ENCODE measurements around the gene MBNL2. TPM values are rescaled to one million over a fixed set of nuclear protein-coding genes. Genes with fewer than 3 reads are reported as not detected.

The MBNL2 gene
- total RNA-seq, 1 experiment from 2014 or later, result 0.17 TPM

GRCh38 chr13:97440598-97441170 is 218.6 kb downstream of the MBNL2 start:
- no peak overlapping the region for H3K27ac ChIP-seq (ENCODE audit: insufficient read length, low read depth, low read length)
- peaks cover 4% of the 10 kb centered on the region; the same call in 1 of the 2 replicates for H3K79me2 ChIP-seq (ENCODE audit: insufficient read depth, low read length)
- no peak overlapping the region for H3K27ac Mint-ChIP-seq
- no peak overlapping the region for H3K4ac ChIP-seq (ENCODE audit: low read depth, low read length)
- no peak overlapping the region for H4K8ac ChIP-seq (replicated peaks; ENCODE audit: insufficient read length, low read depth, low read length)
- no peaks in the 10 kb centered on the region for H3K23me2 ChIP-seq (ENCODE audit: insufficient read length, low read depth, low read length, poor library complexity, severe bottlenecking)
- H3K9ac ChIP-seq (ENCODE audit: extremely low read depth, insufficient read length, low read length), result no peak overlapping the region
- H3K4me1 ChIP-seq (ENCODE audit: insufficient read depth, low read length), result no peaks in the 10 kb centered on the region
- H3K56ac ChIP-seq (ENCODE audit: insufficient read length, low read depth, low read length), result no peak overlapping the region
- peaks cover 12% of the 10 kb centered on the region in 2 experiments for H3K4me1 Mint-ChIP-seq
- H3K27me3 Mint-ChIP-seq (ENCODE audit: low read depth), result no peaks in the 10 kb centered on the region
- H2BK5ac ChIP-seq (ENCODE audit: insufficient read length, low read length), result no peak overlapping the region
- no peaks in the 10 kb centered on the region for H3K79me1 ChIP-seq (ENCODE audit: insufficient read depth, low read depth, low read length, poor library complexity, severe bottlenecking)
- no peaks in the 10 kb centered on the region for H3K27me3 ChIP-seq (ENCODE audit: insufficient read depth, low read length)
- H2BK20ac ChIP-seq (ENCODE audit: low read depth, low read length, poor library complexity, severe bottlenecking), result no peak overlapping the region
- no peak for TF ChIP-seq CTCF (conservative IDR thresholded peaks at IDR 0.05)
- H3K9me3 Mint-ChIP-seq, result no peaks in the 10 kb centered on the region
- H3K4me2 ChIP-seq (ENCODE audit: insufficient read depth, insufficient read length, low read length), result no peak overlapping the region
- H3K36me3 Mint-ChIP-seq (ENCODE audit: insufficient read depth in 1 of 3, low read depth in 3 of 3), result peaks cover 3 to 13% (median 9%) of the 10 kb centered on the region in 3 experiments; a peak in 5 of 7 replicates
- H2AK5ac ChIP-seq (ENCODE audit: insufficient read length, low read length), result no peak overlapping the region
- H3K4me3 Mint-ChIP-seq, result no peak overlapping the region
- no peaks in the 10 kb centered on the region for H4K20me1 ChIP-seq (ENCODE audit: control insufficient read depth, insufficient read depth, insufficient read length)
- no peak overlapping the region for H3T11ph ChIP-seq (ENCODE audit: low read length)
- H3K23ac ChIP-seq (ENCODE audit: insufficient read length, low read depth, low read length), result no peak overlapping the region
- no peak overlapping the region for H4K91ac ChIP-seq (ENCODE audit: insufficient read length, low read depth, low read length)
- H4K5ac ChIP-seq (ENCODE audit: insufficient read length, low read depth, low read length), result no peak overlapping the region
- H3K14ac ChIP-seq (ENCODE audit: insufficient read depth, low read length), result no peak overlapping the region
- H2BK15ac ChIP-seq (ENCODE audit: low read depth, low read length), result no peak overlapping the region
- no peak overlapping the region for H3K18ac ChIP-seq (ENCODE audit: insufficient read length, low read depth, low read length)
- no peak overlapping the region for H2AFZ ChIP-seq (ENCODE audit: low read length)
- no CpG with 5 or more reads among the region's 2 CpGs for WGBS (ENCODE audit: extremely low coverage, insufficient read length, low lambda C conversion rate)
- H3K9me3 ChIP-seq (ENCODE audit: control insufficient read depth, low read depth, low read length), result no peaks in the 10 kb centered on the region
- H2BK120ac ChIP-seq (ENCODE audit: low read depth, low read length, poor library complexity, severe bottlenecking), result no peak overlapping the region
- H2BK12ac ChIP-seq (ENCODE audit: insufficient read length, low read depth, low read length), result no peak overlapping the region
- DNase-seq, result no peak

All from H9 (cell line).